SH-SY5Y (cell line): ENCODE data around the gene SORCS1.

Experiments used
- GATA2 ChIP-seq: IDR thresholded peaks from 2 replicates; pipeline ENCODE4 v1.6.1; 2011; ENCODE audit warnings: mild to moderate bottlenecking, low read depth, low read length
- GATA3 ChIP-seq: IDR thresholded peaks from 2 replicates; pipeline ENCODE4 v1.6.1; 2011; ENCODE audit warnings: low read depth, mild to moderate bottlenecking, low read length, moderate library complexity

Gene SORCS1

GRCh38 chr10:107085665-107086525, 78.6 kb downstream of the SORCS1 start:
- TF ChIP-seq GATA2 = no peak
- no peak for TF ChIP-seq GATA3

- TF ChIP-seq GATA3 = no peak
- no peak for TF ChIP-seq GATA2
These were observed 81.0 kb downstream of the SORCS1 start for GRCh38 chr10:107083388-107084009.

- TF ChIP-seq GATA2 = no peak
- no peak for TF ChIP-seq GATA3
These were observed 82.9 kb downstream of the SORCS1 start for GRCh38 chr10:107081644-107082043.

- TF ChIP-seq GATA2 (no peak), GATA3 (no peak)
These were observed 89.4 kb downstream of the SORCS1 start for GRCh38 chr10:107075117-107075516.

GRCh38 chr10:107072786-107073185, 91.7 kb downstream of the SORCS1 start:
- no peak for TF ChIP-seq GATA2
- TF ChIP-seq GATA3 = no peak

- TF ChIP-seq GATA3 = no peak
These were observed 92.5 kb downstream of the SORCS1 start for GRCh38 chr10:107072028-107072427.

GRCh38 chr10:107071301-107071700, 93.2 kb downstream of the SORCS1 start:
- TF ChIP-seq GATA3 = no peak
- TF ChIP-seq GATA2 = no peak

- no peak for TF ChIP-seq GATA2
- TF ChIP-seq GATA3 = no peak
These were observed 96.7 kb downstream of the SORCS1 start for GRCh38 chr10:107067843-107068242.

GRCh38 chr10:107064075-107064474, 100.4 kb downstream of the SORCS1 start:
- no peak for TF ChIP-seq GATA3

GRCh38 chr10:107059872-107060271, 104.6 kb downstream of the SORCS1 start:
- TF ChIP-seq GATA2 (peak; percentile 55; the same call in 1 of the 2 replicates), GATA3 (peak; percentile 52; the same call in 1 of the 2 replicates)

- TF ChIP-seq GATA3 (no peak), GATA2 (no peak)
These were observed 105.3 kb downstream of the SORCS1 start for GRCh38 chr10:107059068-107059804.

GRCh38 chr10:107058331-107058730, 106.2 kb downstream of the SORCS1 start:
- TF ChIP-seq GATA3 = no peak
- TF ChIP-seq GATA2 = no peak

- no peak for TF ChIP-seq GATA3
- no peak for TF ChIP-seq GATA2
These were observed 108.3 kb downstream of the SORCS1 start for GRCh38 chr10:107056182-107056581.

GRCh38 chr10:107054469-107055156, 109.9 kb downstream of the SORCS1 start:
- TF ChIP-seq GATA3 (no peak), GATA2 (no peak)
